Mucosa of stomach (tissue), 1 donor: ENCODE results near the gene ZNF274.

Experiments
- H3K27me3 ChIP-seq: one replicate; pipeline ENCODE4 v1.7.0; 2013; ENCODE audit warnings: mild to moderate bottlenecking, low read length; ENCODE audit not compliant: control insufficient read depth, insufficient read depth
- H3K36me3 ChIP-seq: one replicate; pipeline ENCODE4 v1.7.0; 2013; ENCODE audit warnings: low read length; ENCODE audit not compliant: control insufficient read depth, insufficient read depth
- H3K4me1 ChIP-seq: one replicate; pipeline ENCODE4 v1.7.0; 2013; ENCODE audit warnings: mild to moderate bottlenecking, low read length; ENCODE audit not compliant: control insufficient read depth, insufficient read depth
- H3K4me3 ChIP-seq: one replicate; pipeline ENCODE4 v1.7.0; 2013; ENCODE audit warnings: low read length
- H3K9ac ChIP-seq: one replicate; pipeline ENCODE4 v1.7.0; 2013; ENCODE audit warnings: mild to moderate bottlenecking, low read length, moderate library complexity
- H3K9me3 ChIP-seq: one replicate; pipeline ENCODE4 v1.7.0; 2013; ENCODE audit warnings: mild to moderate bottlenecking, low read length, moderate library complexity; ENCODE audit not compliant: control insufficient read depth
- donor health status: Pancreatic carcinoma.

The ZNF274 gene

GRCh38 chr19:58170860-58171259 lies 12.0 kb upstream of the ZNF274 start:
- Histone ChIP-seq H3K27me3 (no peaks in the 10 kb centered on the region), H3K4me3 (no peak overlapping the region), H3K4me1 (no peaks in the 10 kb centered on the region), H3K36me3 (no peaks in the 10 kb centered on the region), H3K9ac (no peak overlapping the region), H3K9me3 (no peaks in the 10 kb centered on the region)

- no peaks in the 10 kb centered on the region for H3K27me3 ChIP-seq
- H3K4me3 ChIP-seq, result peak overlapping the region; percentile 75
- H3K9ac ChIP-seq, result no peak overlapping the region
- peaks cover 52% of the 10 kb centered on the region for H3K9me3 ChIP-seq
- peaks cover 11% of the 10 kb centered on the region for H3K36me3 ChIP-seq
- H3K4me1 ChIP-seq, result no peaks in the 10 kb centered on the region
Observed at GRCh38 chr19:58181902-58182576, 822 bp upstream of the ZNF274 start.

- Histone ChIP-seq H3K27me3 (no peaks in the 10 kb centered on the region), H3K36me3 (peaks cover 14% of the 10 kb centered on the region), H3K4me3 (peak overlapping the region; percentile 75), H3K4me1 (no peaks in the 10 kb centered on the region), H3K9me3 (peaks cover 50% of the 10 kb centered on the region), H3K9ac (peak overlapping the region; percentile 85)
Observed at GRCh38 chr19:58182577-58182988, 278 bp upstream of the ZNF274 start.

DNA sequence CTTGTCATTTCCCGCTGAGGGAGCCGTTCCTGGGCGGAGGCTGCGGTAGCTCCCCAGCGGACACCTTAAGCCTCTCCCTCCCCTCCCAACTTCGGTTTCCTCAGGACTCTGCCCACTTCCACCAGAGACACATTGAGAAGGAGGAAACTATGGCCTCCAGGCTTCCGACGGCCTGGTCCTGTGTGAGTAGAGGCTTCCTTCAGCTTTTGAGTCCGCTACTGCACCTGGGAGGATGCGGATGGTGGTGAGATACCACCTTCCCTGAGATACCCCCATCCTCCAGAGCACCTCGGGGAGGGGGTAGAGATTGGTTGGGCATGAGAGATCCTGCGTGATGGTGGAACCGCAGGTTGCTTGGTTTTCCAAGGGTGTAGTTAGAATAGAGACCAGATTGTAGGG lies 955 bp downstream of the ZNF274 start:
- no peaks in the 10 kb centered on the region for H3K4me1 ChIP-seq
- peak overlapping the region; percentile 85 for H3K9ac ChIP-seq
- peak overlapping the region; percentile 64 for H3K4me3 ChIP-seq
- H3K36me3 ChIP-seq, result peaks cover 14% of the 10 kb centered on the region
- no peaks in the 10 kb centered on the region for H3K27me3 ChIP-seq
- H3K9me3 ChIP-seq, result peaks cover 42% of the 10 kb centered on the region

GRCh38 chr19:58196901-58197616 lies 14.2 kb downstream of the ZNF274 start:
- H3K4me3 ChIP-seq, result no peak overlapping the region
- no peak overlapping the region for H3K9ac ChIP-seq
- H3K9me3 ChIP-seq, result peaks cover 83% of the 10 kb centered on the region
- no peaks in the 10 kb centered on the region for H3K4me1 ChIP-seq
- H3K36me3 ChIP-seq, result peaks cover 24% of the 10 kb centered on the region
- no peaks in the 10 kb centered on the region for H3K27me3 ChIP-seq

DNA sequence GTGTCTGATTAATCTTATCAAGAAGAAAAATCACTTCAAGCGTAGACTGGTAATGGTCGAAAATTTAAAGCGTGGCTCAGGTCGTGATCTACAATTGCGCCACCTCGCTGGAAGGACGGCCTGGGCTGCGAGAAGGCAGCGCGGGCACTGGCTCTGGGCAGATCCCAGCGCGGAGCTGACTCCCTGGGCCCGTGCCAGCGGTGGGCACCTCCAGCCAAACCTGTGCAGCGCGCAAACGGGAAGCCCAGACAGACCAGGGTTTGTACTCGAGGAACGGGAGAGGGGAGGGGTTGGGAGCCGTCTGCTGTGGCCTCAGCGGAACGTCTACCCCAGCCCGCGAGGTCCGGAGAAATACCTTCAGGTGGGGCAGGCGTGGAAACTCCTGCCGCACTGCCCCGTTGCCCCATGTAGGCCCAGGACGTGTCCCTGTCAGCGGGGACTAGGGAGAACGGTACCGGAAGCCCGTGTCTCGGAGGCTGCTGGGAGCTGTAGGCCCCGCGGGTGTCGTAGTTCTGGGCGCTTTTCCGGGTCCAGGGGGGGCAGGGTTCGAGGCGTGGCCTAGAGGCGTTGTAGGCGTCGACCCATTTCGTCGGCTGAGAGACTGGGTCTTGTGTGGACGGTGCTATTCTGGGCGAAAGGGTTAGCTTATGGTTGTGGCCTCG lies 21.1 kb downstream of the ZNF274 start:
- no peaks in the 10 kb centered on the region for H3K4me1 ChIP-seq
- peaks cover 93% of the 10 kb centered on the region for H3K9me3 ChIP-seq
- no peak overlapping the region for H3K9ac ChIP-seq
- peaks cover 46% of the 10 kb centered on the region for H3K36me3 ChIP-seq
- no peaks in the 10 kb centered on the region for H3K27me3 ChIP-seq
- peak overlapping the region; percentile 8 for H3K4me3 ChIP-seq

DNA sequence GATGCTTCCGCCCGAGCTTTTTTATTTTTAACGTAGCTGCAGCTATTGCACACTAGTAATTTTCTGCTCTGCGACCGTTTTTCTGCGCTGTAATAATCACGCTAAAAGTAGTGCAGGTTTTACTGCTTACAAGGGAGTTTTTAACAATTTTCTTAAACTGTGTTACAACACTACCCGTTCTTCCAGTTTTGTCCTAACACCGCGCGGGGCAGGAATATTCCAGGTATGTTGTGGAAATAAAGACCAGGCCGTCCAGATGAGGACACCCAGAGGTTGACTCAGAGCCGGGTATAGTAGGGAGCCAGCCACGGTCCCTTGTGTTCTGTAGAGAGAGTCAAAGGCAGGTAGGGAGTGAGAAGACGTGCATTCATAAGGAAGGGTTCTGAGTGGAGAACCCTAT lies 21.7 kb downstream of the ZNF274 start:
- no peaks in the 10 kb centered on the region for H3K27me3 ChIP-seq
- H3K36me3 ChIP-seq, result peaks cover 52% of the 10 kb centered on the region
- peaks cover 94% of the 10 kb centered on the region for H3K9me3 ChIP-seq
- H3K9ac ChIP-seq, result no peak overlapping the region
- no peak overlapping the region for H3K4me3 ChIP-seq
- H3K4me1 ChIP-seq, result no peaks in the 10 kb centered on the region

DNA sequence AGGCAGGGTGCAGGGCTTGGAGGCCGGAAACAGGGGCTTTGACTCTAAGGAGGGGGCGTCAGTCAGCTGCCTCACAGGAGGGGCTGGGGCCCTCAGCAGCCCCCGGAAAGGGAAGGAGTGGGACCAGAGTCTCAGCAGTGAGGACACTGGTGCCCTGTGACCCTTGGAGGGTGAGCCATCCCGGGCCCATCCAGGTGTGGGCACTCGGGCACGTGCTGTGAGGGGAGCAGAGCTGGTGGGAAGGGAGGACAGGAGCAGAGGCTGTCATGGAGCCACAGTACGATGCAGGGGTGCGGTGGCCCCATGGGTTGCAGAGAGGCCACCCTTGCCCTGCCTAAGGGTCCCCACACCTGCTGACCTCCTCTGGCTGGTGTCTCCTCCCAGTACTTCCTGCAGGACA lies 26.7 kb downstream of the ZNF274 start:
- Histone ChIP-seq H3K9ac (no peak overlapping the region), H3K36me3 (peaks cover 55% of the 10 kb centered on the region), H3K4me3 (peak overlapping the region; percentile 14), H3K27me3 (no peaks in the 10 kb centered on the region), H3K4me1 (no peaks in the 10 kb centered on the region), H3K9me3 (peaks cover 96% of the 10 kb centered on the region)

DNA sequence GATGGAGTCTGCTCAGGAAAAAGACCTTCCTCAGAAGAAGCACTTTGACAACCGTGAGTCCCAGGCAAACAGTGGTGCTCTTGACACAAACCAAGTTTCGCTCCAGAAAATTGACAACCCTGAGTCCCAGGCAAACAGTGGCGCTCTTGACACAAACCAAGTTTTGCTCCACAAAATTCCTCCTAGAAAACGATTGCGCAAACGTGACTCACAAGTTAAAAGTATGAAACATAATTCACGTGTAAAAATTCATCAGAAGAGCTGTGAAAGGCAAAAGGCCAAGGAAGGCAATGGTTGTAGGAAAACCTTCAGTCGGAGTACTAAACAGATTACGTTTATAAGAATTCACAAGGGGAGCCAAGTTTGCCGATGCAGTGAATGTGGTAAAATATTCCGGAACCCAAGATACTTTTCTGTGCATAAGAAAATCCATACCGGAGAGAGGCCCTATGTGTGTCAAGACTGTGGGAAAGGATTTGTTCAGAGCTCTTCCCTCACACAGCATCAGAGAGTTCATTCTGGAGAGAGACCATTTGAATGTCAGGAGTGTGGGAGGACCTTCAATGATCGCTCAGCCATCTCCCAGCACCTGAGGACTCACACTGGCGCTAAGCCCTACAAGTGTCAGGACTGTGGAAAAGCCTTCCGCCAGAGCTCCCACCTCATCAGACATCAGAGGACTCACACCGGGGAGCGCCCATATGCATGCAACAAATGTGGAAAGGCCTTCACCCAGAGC lies 29.6 kb downstream of the ZNF274 start:
- Histone ChIP-seq H3K36me3 (peaks cover 42% of the 10 kb centered on the region), H3K4me3 (no peak overlapping the region), H3K9me3 (peaks cover 80% of the 10 kb centered on the region), H3K4me1 (no peaks in the 10 kb centered on the region), H3K27me3 (no peaks in the 10 kb centered on the region), H3K9ac (no peak overlapping the region)

DNA sequence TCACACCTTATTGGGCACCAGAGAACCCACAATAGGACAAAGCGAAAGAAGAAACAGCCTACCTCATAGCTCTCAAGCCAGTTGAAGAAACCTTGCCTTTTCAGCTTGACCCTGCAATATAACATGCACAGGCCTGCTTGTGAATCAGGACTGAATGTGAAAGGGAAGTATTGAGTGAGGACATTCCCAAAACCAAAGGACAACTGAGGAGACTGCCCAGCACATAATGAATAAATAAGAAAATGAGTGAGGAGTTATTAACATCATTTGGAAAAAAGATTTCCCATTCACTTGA lies 30.2 kb downstream of the ZNF274 start:
- no peak overlapping the region for H3K9ac ChIP-seq
- no peak overlapping the region for H3K4me3 ChIP-seq
- no peaks in the 10 kb centered on the region for H3K4me1 ChIP-seq
- H3K27me3 ChIP-seq, result no peaks in the 10 kb centered on the region
- H3K9me3 ChIP-seq, result peaks cover 75% of the 10 kb centered on the region
- H3K36me3 ChIP-seq, result peaks cover 37% of the 10 kb centered on the region

DNA sequence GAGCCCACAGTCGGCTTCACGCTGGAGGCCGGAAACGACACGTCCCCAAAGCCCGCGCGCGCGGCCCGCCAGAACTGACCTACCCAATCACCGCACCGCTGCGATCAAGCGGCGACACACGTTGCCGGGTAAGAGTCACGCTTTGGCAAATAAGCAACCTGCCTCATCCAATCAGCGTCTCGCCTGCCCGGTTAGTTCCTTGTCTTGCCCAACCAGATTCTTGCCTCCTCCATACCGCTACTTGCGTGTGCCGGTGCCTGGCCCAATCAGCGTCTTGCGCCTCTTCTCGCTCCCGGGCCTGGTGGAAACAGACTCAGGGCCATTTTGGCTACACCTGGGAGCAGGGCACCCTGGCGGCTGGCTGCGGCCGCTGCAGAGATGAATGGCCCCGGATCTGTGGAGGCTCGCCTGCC lies 34.2 kb downstream of the ZNF274 start:
- H3K36me3 ChIP-seq, result no peaks in the 10 kb centered on the region
- H3K27me3 ChIP-seq, result no peaks in the 10 kb centered on the region
- H3K9me3 ChIP-seq, result peaks cover 35% of the 10 kb centered on the region
- H3K4me3 ChIP-seq, result no peak overlapping the region
- H3K9ac ChIP-seq, result no peak overlapping the region
- H3K4me1 ChIP-seq, result no peaks in the 10 kb centered on the region
